ENCODE results near the gene SRP72.

SRP72 gene

DNA sequence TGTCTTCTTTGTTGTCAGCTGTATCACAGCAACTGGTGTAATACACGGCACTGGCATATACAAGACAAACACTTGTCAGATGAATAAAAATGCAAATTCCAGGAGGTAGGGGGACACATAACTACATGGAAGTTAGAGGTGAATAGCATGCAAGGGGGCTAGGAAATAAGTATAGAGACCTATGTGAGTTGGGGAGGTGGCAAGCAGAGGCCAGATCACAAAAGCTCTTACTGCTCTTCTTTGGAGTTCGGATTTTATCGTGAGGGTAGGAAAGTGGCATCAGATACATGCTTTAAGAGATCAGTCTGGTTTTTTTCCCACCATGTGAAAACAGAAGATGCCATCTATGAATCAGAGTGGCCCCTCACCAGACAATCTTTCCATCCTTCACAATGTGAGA lies 2.8 kb upstream of the SRP72 start:
- H3K4me3 ChIP-seq (replicated peaks; ENCODE audit: low read depth, low read length) = no peak overlapping the region
- TF ChIP-seq, protein P1, sequence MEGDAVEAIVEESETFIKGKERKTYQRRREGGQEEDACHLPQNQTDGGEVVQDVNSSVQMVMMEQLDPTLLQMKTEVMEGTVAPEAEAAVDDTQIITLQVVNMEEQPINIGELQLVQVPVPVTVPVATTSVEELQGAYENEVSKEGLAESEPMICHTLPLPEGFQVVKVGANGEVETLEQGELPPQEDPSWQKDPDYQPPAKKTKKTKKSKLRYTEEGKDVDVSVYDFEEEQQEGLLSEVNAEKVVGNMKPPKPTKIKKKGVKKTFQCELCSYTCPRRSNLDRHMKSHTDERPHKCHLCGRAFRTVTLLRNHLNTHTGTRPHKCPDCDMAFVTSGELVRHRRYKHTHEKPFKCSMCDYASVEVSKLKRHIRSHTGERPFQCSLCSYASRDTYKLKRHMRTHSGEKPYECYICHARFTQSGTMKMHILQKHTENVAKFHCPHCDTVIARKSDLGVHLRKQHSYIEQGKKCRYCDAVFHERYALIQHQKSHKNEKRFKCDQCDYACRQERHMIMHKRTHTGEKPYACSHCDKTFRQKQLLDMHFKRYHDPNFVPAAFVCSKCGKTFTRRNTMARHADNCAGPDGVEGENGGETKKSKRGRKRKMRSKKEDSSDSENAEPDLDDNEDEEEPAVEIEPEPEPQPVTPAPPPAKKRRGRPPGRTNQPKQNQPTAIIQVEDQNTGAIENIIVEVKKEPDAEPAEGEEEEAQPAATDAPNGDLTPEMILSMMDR (IDR thresholded peaks at IDR 0.05; ENCODE audit: low read length, missing control alignments) = no peak
- DNase-seq (ENCODE audit: low read depth) = no peak

DNA sequence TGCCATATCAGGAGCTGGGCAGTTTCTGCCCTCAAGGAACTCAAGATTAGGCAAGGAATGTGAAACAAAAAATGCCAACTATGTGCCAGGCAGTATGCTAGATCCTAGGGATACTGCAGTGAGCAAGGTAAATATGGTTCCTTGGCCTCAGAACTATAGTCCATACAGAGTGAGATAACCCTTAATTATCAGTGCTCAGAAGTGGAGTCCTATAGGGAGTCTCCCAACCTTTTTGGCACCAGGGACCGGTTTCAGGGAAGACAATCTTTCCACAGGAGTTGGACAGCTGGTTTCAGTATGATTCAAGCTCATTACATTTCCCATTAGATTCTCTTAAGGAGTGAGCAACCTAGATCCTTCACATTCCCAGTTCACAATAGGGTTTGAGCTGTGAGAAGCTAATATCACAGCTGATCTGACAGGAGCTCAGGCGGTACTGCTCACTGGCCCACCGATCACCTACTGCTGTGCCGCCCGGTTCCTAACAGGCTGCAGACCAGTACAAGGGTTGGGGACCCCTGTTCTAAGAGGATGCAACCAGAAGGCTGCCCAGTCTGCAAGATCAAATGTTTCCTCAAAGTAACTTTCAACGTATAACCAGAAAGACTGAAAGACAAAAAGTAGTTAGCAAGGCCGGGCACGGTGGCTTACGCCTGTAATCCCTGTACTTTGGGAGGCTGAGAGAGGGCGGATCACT lies 1.7 kb upstream of the SRP72 start:
- TF ChIP-seq, protein P1 (IDR thresholded peaks at IDR 0.05; ENCODE audit: low read length, missing control alignments) = no peak
- H3K4me3 ChIP-seq (replicated peaks; ENCODE audit: low read depth, low read length) = peak overlapping the region; percentile 99
- DNase-seq (ENCODE audit: low read depth) = peak; percentile 32

DNA sequence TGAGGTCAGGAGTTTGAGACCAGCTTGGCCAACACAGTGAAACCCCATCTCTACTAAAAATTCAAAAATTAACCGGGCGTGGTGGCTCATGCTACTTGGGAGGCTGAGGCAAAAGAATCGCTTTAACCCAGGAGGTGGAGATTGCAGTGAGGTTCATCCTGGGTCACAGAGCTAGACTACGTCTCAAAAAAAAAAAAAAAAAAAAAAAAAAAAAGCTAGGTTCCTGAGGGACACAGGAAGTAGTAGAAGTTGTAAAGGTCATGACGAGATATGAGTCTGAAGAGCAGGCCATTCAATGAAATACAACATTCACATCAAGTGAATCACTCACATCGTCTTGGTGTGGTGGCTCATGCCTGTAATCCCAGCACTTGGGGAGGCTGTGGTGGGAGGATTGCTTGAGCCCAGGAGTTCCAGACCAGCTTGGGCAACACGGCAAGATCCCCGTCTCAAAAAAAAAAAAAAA lies 1.1 kb upstream of the SRP72 start:
- peak; percentile 52 for DNase-seq (ENCODE audit: low read depth)
- H3K4me3 ChIP-seq (replicated peaks; ENCODE audit: low read depth, low read length) = peak overlapping the region; percentile 99

DNA sequence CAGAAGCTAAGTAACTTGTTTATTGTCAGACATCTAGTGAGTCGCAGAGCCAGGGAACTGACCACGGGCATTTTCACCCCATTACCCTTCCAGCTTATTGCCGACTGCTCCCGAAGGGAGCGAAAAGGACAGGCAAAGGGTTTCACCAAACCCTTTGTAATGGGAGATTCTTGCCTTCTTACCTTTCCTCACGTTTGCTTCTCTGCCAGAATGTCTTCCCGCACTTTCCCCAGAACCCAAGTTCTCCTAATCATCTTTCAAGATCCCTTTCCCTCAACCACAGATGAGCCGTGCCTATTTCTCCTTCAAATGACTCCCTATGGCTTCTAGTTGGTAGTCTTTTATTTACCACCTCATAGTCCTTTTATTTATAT lies 520 bp upstream of the SRP72 start:
- peak; percentile 8 for DNase-seq (ENCODE audit: low read depth)
- TF ChIP-seq, protein P1 (IDR thresholded peaks at IDR 0.05; ENCODE audit: low read length, missing control alignments) = no peak
- H3K4me3 ChIP-seq (replicated peaks; ENCODE audit: low read depth, low read length) = peak overlapping the region; percentile 99

DNA sequence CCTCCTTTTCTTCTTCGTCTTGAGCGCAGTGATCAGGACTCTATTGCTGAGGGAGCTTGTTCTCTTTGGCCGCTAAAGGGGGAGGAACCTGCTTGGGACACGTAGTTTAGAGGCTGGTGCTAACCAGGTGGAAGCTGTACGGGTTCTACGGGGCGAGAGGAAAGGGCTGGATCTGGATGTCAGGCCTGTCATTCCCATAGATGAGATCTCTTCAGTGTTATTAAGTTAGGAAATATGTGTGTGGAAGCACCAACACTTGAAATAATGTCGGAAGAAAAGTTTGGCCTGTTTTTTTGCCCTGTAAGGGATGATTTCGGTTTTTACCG lies 643 bp downstream of the SRP72 start:
- TF ChIP-seq, protein P1 (IDR thresholded peaks at IDR 0.05; ENCODE audit: low read length, missing control alignments) = no peak
- peak; percentile 24 for DNase-seq (ENCODE audit: low read depth)
- peak overlapping the region; percentile 99 for H3K4me3 ChIP-seq (replicated peaks; ENCODE audit: low read depth, low read length)

DNA sequence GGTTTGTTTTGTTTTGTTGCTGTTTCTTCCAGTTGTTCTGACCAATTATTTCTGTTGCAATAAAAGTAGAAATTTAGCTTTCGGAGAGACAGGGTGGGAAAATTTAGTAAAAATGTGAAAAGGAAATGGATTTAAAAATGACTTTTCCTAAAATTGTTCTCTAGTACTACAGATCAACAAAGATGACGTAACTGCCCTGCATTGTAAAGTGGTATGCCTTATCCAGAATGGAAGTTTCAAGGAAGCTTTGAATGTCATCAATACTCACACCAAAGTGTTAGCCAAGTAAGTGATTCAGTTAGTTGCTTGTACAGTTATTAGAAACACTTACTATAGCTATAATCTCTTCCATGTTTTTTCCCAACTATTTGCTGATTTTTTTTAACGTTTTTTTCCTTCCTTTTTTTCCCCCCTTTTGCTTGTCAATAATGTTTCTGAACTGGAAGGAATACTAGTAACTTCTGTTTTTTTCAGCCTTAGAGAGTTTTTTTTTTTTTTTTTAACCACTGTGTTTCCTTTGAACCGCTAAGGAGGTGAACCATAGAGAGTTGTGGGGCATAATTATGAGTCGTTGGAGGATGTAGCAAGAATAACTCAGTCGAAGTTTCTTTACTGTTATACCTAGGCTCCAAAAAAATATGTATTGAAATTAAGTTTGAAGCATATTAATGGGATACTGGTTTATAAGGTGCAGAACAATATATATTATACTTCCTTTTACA lies 2.2 kb downstream of the SRP72 start:
- TF ChIP-seq, protein P1 (IDR thresholded peaks at IDR 0.05; ENCODE audit: low read length, missing control alignments) = no peak
- no peak overlapping the region for H3K4me3 ChIP-seq (replicated peaks; ENCODE audit: low read depth, low read length)
- peak; percentile 24 for DNase-seq (ENCODE audit: low read depth)

DNA sequence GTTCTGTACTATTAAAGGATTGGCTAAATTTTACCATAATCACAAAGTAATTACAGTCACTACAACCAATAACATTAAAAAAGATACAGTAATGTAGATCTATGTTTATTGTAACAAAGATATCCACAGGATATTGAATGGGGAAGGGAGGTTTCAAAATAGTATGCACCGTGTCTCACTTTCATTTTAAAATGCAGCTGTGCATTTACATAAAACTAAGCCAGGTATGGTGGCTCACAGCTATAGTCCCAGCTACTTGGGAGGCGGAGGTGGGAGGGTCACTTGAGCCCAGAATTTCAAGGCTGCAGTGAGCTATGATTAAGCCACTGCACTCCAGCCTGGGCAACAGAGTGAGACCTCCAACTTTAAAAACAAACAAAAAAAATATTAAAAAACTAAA lies 8.5 kb downstream of the SRP72 start:
- TF ChIP-seq, protein P1 (IDR thresholded peaks at IDR 0.05; ENCODE audit: low read length, missing control alignments) = no peak
- DNase-seq (ENCODE audit: low read depth) = no peak
- no peak overlapping the region for H3K4me3 ChIP-seq (replicated peaks; ENCODE audit: low read depth, low read length)
